GM12874 (cell line): Measurements from ENCODE around the gene GRAMD1B.

Source experiments
- CTCF ChIP-seq: IDR thresholded peaks from 2 replicates; pipeline ENCODE4 v1.5.1; 2011; ENCODE audit warnings: low read depth, mild to moderate bottlenecking, control low read depth, low read length, moderate library complexity; ENCODE audit not compliant: insufficient read depth

The GRAMD1B gene

GRCh38 chr11:123536690-123537437 lies 106.8 kb downstream of the GRAMD1B start:
- TF ChIP-seq CTCF, result no peak

GRCh38 chr11:123537726-123538125 lies 107.7 kb downstream of the GRAMD1B start:
- no peak for TF ChIP-seq CTCF

DNA sequence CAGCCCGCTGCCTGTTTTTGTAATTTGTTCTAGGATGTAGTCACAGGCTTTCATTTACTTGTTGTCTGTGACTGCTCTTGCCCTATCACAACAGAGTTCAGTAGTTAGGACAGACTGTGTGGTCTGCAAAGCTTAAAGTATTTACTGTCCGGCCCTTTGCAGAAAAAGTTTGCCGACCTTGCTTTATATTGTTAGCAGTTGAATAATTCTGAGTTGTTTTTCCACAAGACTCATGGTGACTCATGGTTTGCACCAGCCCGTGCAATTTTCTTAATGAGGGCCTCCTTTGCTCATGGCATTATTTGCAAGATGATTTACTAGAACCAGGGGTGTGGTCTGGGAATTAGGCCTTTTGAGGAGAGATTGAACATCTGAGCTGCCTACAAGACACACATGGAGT lies 113.7 kb downstream of the GRAMD1B start:
- TF ChIP-seq CTCF, result no peak

DNA sequence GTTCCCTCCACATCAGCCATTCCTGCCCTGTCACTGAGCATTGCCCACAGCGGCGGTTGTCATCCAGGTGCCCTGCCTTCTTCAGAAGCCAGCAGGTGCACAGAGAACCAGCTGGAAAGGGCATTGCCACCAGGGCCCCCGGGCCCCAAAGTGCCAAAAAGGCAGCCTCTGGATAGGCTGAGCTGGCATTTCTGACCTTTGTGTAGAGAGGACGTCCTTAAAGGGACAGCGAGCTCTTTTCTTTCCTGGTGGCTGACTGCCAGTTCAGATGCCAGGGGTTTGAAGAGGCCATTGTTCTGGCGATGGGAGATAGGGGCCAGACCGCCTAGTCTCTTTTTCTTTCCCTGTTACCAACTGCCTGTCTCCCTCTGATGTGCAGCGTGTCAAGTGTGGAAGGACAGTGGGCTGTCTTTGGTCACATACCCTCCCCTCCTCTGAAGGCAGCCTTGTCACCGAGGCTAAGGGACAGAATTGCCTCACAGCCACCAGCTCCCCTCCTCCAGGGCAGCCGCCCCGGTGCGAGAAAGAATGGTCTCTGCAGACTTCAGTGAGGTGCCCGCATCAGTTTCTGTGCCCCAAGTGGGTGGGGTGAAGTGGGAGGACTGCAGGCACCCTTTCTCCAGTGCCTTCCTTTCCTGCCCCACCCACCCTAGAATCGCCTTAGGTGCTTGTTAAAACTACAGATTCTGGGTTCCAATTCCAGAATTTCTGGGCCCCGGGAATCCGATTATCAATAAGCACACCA lies 114.7 kb downstream of the GRAMD1B start:
- TF ChIP-seq CTCF, result no peak

- TF ChIP-seq CTCF, result no peak
Measured at GRCh38 chr11:123545726-123546270, 115.7 kb downstream of the GRAMD1B start.

GRCh38 chr11:123546515-123546914 lies 116.4 kb downstream of the GRAMD1B start:
- TF ChIP-seq CTCF, result no peak

GRCh38 chr11:123547180-123547579 lies 117.1 kb downstream of the GRAMD1B start:
- TF ChIP-seq CTCF, result no peak
